H54 (cell line): ENCODE results near the gene MAD2L1BP.
"Not testable (repeated sequence)": the region's sequence is repeated elsewhere in the genome, so short reads cannot be mapped to it uniquely, and the experiment has no call there.

ENCODE experiments used
- DNase-seq: peaks from one replicate; pipeline ENCODE4 v3.0.0; 2011; ENCODE audit warnings: low spot score, mixed read lengths; ENCODE audit not compliant: insufficient read length
- FAIRE-seq: peaks from 3 replicates; lab custom pipeline; 2011; peaks lifted over from hg19 to GRCh38; lab: Jason Lieb, UNC
- POLR2A ChIP-seq: IDR thresholded peaks from 2 replicates; pipeline ENCODE4 v1.6.1; 2011; ENCODE audit warnings: low read depth, mild to moderate bottlenecking, low read length

MAD2L1BP gene

DNA sequence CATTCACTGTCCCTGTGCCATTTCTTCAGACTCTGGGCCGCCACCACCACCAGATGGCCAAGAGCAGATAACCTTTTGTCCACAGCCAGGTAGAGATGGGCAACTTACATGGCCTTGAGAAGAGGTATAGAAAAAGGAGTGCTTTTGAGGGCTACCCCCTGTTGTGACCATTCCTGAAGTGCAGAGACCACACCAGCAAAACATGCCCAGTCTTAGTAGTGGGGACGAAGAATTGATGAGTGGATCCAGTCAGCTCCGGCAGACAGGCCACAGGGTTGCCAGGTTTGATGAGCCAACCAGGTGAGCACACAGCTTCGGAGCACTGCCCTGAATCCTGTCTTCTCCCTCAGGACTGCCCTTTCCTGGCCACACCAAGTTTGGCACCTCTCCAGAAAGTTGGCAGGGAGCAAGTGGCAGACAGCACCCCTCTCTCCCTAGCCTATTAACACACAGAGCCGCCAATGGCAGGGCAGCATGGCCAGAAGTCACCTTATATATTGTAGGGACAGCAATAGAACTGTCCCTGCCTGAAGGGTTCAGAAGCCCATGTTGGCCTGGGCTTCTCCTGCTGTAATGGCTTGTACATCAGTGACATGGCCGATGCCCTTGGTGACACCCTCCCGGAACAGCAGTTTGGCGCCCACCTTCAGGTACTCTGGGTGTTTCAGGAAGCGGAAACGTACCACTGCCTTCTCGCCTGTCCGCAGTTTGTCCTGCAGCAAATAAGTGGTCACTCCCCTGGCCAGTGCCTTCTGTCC is 14.4 kb upstream of the MAD2L1BP start:
- FAIRE-seq (no peak), DNase-seq (no peak)
- TF ChIP-seq POLR2A, result no peak

GRCh38 chr6:43621836-43622180 is 13.8 kb upstream of the MAD2L1BP start:
- FAIRE-seq, result no peak
- no peak for TF ChIP-seq POLR2A
- DNase-seq, result no peak

- DNase-seq, result no peak
- FAIRE-seq, result no peak
- no peak for TF ChIP-seq POLR2A
These were observed 13.1 kb upstream of the MAD2L1BP start for GRCh38 chr6:43622541-43622940.

GRCh38 chr6:43623880-43624785 is 11.5 kb upstream of the MAD2L1BP start:
- DNase-seq, result no peak
- no peak for FAIRE-seq
- TF ChIP-seq POLR2A, result no peak

GRCh38 chr6:43624786-43625288 is 10.8 kb upstream of the MAD2L1BP start:
- no peak for TF ChIP-seq POLR2A
- no peak for FAIRE-seq
- no peak for DNase-seq

DNA sequence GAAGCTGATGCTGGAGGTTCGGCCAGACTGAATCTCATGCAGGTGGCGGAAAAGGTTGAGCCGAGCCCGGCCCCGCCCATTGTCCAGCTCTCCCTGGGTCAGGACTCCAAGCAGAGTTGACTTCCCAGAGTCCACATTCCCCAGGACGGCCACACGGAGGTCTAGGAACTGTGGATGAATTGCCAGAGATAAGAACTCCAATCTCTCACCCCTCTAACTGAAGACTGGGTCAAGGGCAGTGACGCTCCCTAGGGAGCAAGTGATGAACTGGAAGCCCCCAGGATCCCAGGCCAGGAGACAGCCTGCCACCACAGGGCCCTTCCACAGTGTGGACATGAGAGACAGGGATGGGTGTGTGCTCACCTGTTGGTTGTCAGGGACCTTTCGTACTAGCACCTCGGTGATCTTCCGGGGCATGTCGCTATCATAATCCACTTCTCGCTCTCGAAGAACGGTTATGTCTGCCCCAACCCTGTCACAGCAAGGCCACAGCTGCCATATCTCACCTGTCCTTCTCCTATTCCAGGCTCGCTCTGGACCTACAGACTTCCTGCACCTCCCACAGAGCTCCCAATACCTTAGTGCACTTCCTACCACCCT is 10.1 kb upstream of the MAD2L1BP start:
- FAIRE-seq, result no peak
- no peak for DNase-seq
- no peak for TF ChIP-seq POLR2A

DNA sequence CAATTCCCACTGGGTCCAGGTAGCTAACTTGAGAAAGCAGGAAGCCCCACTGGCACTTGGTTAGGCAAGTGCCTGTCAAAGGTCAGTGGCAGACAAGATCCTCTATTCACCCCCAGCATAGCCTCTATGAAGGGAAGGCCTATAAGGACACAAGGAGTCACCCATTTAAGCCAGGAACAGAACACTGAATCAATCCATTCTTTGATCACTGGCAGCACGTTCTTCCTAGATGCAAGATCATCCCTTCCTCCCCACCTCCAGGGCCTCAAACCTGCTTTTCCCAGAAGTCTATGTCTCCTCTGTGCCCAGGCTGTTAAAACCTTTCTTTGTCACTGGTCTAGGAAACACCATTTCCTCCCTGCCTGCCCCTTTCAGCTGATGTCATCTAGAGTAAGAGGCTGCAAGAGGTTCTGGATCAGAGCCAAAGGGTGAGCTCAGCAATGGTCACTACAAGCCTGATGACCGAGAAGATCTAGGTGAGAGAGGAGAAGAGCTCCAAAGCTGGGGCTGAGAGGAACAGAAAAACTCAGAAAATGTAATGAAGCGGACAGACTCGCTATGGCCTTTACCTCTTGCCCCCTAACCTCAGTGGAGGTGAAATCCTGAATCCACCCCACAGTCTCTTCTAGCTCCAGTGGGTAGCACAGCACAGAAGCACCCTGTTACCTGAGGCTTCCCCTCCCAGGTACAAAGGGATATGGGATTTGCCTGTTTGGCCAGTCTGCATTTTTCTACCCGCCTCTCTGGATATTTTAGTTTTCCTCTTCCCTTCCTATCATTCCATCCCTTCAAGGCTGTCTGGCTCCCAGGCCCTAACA is 8.4 kb upstream of the MAD2L1BP start:
- DNase-seq, result peak; percentile 96
- no peak for TF ChIP-seq POLR2A
- FAIRE-seq, result peak; percentile 64

DNA sequence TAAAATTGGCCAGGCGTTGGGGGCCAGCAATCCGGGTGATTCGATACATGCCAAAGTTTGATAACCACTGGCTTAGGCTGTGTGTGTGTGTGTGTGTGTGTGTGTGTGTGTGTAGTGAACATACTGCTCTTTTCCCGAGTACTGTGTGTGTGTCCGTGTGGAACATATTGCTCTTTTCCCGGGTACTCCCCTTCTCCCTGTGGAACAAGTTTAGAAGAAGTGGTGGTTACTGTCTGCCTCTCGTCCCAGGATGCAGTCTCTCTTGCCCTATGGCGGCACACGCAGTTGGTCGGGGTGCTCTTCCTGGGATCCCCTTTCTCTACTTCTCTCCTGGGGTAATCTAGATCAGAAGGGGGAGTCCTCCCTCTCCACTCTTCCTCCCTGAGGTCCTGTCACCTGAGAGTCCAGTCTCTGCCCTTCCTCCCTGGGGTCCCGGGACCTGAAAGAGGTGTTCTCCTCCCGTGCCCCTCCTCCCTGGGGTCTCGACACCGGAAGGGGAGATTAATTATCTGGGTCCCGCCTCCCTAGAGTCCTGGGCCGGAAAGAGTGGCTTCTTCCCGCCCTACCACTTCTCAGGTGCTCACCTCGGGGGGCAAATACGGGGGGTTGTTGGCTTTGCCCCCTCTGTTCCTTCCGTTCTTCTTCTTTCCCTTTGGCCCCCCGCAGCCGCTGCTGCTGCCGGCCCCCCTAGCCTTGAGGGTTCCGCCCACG is 7.1 kb upstream of the MAD2L1BP start:
- FAIRE-seq (no peak), DNase-seq (peak; percentile 63)
- no peak for TF ChIP-seq POLR2A

GRCh38 chr6:43629104-43629504 is 6.5 kb upstream of the MAD2L1BP start, which contains the start of gene GTPBP2:
GTPBP2 (minus strand) TSS chr6:43629264; CDS start chr6:43629162, 102 bp downstream.
- TF ChIP-seq POLR2A, result no peak
- DNase-seq (peak; percentile 98), FAIRE-seq (no peak)

GRCh38 chr6:43629505-43630300 is 5.9 kb upstream of the MAD2L1BP start:
- peak; percentile 98 for DNase-seq
- FAIRE-seq, result peak; percentile 73
- TF ChIP-seq POLR2A, result 0 out of 2 replicates have a peak, but pooled peaks have one; percentile 39

DNA sequence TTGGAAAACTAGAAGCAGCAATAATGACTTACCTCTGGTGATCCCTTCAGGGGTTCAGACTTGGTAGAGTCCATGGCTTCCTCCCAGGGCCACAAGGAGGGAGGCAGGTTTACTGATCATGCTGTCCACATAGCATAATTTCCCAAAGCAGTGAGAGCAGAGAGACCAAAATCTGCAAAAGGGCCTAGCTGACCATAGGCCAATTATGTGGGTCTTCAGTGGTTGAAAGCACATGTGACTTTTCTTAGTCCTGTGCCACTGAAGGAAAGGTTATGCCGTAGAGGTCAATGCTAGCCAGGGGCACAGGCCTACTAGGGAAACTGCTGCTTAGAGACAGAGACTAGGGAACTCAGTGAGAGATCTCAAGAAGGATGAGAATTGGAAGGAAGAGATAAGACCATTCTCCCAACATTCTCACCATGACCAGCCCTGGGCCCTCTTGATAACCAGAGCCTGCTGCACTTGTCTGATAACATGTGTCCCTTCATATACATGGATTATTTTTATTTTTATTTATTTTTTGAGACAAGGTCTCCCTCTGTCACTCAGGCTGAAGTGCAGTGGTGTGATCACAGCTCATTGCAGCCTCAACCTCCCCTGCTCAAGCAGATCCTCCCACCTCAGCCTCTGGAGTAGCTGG is 4.5 kb upstream of the MAD2L1BP start:
- TF ChIP-seq POLR2A, result no peak
- no peak for FAIRE-seq
- no peak for DNase-seq

- not testable (repeated sequence) for DNase-seq, FAIRE-seq
These were observed 2.6 kb upstream of the MAD2L1BP start for GRCh38 chr6:43633002-43633401.
